Medulla oblongata (tissue), 1 donor: ENCODE data around the gene HOXD3.

Experiments
- DNase-seq: peaks from one replicate; pipeline ENCODE4 v3.0.0-alpha.2; 2015; ENCODE audit errors: extremely low spot score

HOXD3 gene

DNA sequence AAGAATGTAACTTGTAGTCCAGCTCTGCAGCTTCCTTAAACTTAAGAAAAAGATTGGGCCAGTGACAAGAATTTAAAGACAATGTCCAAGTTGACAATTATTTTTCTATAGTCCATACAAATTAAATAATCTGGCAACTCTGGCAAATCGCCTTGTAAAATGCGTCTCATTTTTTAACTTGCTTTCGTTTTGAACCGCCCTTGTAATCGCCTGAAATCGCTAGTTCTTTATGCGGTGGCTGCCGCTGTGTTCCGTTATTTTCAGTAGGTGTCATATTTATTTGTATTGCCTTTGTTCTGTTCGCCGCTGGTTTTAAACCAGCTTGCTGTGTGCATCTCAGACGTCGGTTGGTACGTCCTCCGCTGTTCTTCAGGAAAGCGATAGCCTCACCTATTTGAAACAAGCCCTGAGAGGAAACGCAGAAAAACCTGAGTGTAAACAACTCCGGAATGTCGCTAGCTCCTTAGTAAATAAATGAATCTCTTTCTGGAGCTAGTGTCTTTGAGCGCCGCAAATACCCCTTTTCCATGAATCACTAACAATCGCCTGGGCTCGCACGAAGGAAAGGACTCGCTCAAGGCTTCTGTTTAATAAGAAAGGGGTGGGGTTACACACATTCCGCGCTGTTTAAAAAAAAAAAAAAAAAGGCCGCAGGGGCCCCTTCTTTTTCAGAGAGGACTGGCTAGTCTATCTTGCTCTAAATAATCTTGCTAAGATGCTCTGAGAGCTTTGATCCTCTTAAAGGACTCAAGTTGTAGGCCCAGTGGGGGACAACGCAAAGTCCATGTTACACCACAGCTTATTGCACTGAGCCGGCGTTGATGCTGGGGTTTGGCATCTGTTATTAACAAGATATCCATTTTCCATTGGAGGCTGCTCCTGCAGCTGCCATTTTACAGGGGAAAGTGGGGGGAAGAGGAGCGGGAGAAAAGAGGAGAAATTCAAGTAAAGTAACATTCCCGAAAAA, 24.6 kb upstream of the HOXD3 start:
- peak; percentile 20 for DNase-seq

DNA sequence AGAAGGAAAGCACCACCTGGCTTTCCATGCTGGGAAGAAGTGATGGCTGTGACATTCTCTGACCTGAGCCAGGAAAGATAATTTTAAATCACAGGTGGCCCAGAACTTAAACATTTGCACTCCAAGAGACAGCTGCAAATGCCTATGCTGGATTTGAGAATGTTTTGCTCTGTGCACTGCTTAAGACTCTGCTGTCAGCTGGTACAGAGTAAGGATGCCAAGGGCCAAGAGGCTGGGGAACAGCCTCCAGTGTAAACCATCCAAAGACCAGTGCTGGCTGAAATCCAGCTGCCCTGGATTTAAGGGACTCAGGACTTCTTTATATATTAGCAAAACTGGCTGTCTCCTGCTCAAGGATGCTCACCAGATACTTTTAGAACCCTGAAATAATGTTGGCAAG, 23.7 kb upstream of the HOXD3 start:
- peak; percentile 80 for DNase-seq

DNA sequence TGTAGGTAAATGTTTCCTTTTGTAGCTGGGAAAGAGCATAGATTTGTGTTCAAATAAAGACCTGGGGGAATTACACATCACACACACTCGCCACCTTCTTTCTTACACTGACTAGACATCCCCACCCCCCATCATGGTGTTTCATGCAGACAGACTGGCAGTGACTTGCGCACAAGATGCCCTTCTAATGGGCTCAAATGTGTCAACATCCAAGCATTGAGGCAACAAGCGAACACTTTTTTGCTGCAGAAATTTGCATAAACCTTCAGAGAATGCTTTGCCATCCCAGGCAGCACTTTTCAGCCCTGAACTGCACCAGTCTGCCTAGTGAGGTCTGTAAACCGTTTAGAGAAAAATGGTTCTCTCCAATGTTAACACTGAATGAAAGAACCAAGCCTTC, 23.1 kb upstream of the HOXD3 start:
- no peak for DNase-seq

DNA sequence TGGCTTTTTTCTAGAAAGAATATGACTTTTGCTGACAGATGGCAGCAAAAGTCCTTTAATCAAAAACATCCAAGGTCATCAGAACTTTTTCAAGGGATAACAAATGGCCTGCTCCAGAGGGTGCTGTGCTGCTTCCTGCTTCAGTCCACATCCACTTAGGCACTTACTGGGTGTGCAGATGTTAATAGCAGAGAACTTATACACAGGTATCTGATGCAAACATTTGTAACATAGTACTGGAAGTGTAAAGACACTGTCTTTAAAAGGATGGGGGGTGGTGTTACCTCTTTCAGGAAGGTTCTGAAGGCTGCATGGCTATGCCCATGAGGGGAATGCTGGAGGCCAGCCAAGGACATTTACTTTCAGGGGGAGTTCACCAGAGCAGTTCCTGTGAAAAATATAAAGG, 22.1 kb upstream of the HOXD3 start:
- peak; percentile 46 for DNase-seq

DNA sequence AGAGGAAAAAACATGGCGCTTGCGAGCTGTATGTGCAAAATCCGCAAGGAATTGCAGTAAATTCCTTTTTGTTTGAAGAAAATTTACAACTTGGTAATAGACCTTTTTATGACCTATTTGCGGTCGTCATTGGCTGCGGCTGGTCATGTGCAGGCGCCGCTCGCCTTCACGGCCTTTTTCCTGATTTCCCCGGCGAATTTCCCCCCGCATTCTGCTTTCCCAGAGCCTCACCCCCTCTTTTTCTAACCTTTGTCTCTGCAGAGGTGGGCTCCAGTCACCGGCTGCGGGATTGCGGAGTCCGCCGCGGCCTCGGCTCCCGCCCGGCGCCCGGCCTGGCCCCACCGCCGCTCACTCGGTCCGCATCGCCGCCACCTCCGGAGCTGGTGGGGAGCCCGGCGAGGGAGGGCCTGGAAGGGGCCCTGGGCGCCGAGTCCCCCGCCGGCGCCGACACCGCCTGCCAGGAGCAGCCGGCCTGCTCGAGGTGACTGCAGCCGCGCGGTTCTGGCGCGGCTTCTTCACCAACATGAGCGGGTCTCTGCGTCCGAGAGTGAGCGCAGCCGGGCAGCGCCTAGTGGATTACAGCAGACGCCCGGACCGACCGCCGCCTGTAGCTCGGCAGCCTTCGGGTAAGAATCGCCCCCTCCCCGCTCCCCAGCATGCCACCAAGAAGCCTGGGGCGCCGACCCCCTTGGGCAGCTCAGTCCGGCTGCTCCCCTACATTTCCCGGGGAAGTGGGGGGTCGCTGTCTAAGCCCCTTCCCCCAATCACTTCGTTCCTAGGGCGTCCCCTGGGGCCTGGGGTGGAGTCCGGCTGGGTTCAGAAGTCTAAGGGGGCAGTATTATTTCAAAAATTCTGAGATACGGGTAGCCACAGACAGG, 20.5 kb upstream of the HOXD3 start:
- no peak for DNase-seq

DNA sequence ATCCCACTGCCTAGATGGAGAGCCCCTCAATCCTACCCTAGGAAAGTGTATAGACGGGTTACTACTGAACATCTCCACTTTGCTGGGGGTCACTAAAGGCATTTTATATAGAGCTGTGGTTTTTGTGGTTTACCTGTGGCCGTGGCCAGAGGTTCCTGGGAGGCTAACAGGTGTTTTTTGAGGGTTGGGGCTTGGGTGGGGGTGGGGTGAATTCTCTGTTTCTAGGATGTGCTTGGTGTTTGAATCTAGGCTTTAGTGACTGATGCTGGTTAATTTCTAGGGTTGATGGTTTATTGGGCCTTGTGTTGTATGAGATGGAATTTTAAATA, 19.9 kb upstream of the HOXD3 start:
- no peak for DNase-seq

DNA sequence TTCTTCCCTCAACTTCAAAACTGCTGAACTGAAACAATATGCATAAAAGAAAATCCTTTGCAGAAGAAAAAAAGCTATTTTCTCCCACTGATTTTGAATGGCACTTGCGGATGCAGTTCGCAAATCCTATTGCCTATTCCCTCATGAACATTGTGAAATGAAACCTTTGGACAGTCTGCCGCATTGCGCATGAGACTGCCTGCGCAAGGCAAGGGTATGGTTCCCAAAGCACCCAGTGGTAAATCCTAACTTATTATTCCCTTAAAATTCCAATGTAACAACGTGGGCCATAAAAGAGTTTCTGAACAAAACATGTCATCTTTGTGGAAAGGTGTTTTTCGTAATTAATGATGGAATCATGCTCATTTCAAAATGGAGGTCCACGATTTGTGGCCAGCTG, 19.2 kb upstream of the HOXD3 start:
- peak; percentile 26 for DNase-seq

DNA sequence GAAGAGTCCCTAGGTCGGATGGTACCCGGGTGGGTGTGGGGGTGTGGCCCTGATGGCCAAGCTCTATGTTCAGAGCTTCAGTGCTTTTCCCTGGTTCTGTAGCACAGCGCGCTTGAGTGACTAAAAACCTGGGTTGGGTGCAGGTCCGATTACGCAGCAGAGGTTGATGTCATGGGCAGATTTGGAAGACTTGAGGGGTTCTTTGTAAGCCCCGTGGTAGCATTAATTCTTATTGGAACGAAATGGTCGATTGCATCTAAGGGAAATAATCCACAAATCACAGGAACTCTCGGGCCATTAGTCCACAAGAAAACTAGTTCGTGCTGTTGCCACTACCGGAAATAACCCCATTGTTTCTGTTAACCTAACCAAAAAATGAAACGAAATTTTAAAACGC, 18.6 kb upstream of the HOXD3 start:
- DNase-seq: peak; percentile 38

DNA sequence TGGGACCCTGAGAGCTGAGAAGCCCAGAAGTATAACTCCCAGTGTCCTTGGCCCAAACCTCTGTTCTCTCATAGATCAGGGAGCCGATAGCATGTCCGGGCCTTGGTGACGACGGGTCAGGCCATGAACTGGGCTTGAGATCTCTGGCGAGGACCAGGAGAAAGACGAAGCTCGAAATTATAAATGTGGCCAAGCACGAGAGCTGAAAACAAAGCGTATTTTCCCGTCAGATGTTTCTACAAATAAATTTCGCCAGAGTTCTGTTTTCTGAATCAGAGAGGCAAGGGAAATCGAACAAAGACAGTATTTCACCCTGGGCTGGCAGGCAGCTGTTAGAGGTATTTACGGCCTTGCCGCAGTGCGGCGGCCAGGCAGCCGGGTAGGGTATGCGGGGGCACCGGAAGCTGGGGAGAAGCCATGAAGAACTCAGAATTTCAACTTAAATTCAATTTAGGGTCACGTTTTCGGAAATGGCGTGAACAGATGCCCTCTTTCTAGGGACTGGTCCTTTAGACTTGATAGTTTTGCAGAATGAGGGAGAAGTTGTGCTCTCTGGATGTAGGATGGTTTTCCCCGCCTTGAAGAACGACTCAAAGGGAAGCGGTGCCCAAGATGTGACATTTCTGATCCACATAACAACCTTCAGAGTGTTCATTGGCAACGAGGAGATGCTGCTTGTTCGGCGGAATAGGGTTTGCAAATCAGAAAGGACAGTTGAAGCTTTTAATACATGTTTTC, 18.0 kb upstream of the HOXD3 start:
- DNase-seq: peak; percentile 48

DNA sequence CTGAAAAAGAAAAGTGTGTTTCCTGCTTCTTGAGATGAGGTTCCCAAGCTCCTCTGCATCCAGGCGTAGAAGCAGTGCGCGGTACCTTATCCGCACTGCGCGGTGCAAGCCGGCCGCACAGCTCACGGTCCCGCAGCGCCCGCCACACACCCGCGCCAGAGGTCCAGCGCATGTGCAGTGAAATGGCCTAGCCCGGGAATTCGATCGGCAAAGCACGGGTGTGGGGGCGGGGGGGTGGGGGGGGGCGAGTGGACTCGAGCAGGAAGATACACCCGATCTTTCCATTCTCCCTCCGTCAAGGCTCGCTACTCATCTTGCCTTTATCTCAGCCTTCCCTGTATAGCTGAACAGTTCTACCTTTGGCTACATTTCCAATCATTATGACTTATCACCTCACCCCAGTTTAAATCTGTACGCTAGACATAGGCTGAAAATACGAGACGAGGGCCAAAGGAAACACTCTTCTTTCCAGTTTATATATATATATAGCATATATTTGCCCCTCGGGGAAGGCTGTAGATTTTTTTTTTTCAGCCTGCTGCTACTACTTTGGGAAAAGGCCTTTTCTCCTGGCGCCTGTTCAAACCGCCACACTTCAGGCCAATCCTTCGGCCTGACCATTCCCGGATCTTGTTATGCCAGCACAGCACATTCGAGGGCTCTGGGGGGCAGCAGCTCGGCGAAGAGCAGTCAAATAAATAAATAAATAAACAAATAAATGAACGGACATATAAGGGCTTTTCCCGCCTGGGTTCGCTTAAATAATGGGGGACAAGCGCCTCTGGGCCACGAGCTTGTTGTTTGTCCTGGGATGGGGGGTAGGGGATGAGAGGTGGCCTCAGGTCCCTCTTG, 17.2 kb upstream of the HOXD3 start:
- peak; percentile 48 for DNase-seq

DNA sequence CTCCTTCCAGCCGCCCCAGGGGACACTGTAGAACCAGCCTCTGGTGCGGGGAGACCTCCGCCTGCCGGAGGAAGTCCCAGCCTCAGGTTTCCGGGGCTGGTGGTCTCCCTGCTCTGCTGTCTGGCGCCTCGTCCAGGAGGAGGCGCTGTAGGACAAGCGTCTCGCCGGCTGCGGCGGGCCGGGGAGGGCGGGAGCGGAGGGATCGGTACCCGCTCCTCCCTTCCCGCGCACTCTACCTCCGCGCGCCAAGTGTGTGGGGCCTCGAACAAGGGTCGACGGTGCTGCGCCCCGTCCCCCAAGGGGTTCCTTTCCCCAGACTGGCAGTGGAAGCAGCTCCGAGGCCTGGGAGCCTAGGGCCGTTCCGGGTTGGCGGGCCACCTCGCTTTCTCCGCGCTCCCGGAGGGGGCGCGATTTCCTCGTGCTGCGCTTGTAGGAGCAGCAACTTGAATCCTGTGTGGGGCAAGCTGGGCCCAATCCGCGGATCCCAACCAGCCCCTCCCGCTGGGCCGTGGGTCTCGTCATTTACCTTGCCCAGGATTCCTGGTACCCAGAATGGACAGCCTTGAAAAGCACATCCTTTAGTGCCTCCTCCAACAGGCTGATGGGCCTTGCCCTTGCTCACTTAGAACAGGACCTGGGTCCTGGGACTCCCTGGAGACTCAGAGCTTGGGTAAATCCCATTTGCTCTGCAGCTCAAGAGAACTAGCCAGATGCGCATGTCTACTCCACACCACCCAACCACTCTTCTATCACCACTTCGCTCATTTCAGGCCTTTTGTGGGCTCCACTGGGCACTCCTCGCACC, 16.4 kb upstream of the HOXD3 start:
- peak; percentile 91 for DNase-seq

DNA sequence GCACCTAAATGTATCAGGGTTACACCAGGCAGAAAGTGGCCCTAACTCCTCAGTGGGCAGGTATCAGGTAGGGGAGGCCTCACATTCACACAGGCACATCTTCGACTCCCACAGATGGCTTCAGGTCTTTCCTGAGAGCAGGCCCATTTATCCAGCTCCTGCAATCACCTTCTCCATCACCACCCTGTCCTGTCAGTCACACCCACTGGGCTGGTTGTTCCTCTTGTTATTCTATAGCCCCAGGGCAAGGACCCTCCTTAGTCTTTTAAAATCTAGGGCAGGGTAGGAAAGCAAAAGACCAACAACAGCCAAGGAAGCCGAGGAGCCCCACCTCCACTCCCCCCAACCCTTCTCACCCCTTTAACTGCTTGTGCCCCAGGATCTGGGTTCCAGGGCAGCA, 14.8 kb upstream of the HOXD3 start:
- no peak for DNase-seq

DNA sequence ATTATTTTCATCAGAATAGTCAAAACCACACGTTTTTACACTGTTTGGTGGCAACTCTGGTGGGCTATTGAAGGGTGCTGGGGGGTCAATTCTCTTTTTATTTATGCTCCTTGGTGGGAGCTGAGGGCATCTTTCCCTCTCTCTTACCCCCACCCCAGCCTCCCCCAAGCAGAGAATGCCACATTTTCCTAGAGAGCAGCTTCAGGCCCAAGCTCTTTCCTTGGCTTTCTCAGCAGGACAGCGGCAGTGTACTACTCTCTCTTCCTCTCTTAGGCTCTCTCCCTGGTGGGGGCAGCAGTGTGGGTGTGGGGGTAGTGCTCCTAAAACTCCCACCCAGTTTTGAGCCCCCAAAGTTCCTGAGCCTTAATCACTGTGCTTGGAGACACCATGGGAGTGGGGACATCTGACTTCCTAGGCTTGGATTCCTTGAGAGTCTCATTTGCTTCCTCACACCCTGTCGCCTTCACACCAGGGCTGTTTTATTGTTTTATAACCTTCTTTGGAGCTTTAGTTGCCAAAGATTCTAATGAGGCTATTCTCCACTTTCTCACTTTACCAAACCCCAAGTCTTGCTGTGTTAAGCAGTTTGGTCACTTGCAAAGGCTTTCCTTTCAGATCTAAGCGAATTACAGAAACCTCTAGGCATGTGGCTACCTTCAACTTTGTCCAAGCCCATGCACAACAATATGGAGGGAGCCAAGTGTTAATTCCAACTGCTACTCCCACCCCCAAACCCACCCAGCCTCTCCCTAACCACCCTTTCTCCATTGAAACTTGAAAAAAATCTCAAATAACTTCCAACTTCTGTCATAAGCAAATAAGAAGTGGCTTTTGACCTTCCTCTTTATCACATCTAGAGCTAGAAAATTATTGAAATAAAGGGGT, 11.8 kb upstream of the HOXD3 start:
- DNase-seq: no peak

DNA sequence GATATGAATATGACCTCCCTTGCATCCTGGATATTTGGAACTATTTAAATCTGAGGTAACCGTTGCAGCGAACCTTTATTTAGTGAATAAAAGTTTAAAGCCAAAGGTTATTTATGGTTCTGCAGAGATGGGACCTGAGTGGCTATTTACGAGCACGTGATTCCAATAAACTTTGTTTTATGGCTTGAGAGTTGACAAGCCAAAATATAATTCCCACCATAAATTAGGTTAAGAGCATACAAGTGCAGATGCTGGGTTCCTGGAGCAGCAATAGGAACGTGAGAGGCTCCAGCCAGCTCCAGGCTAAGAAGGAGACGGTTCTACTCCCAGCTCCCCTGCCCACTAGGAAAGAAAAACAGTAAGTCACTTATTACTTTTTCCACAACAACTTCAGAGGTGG, 11.0 kb upstream of the HOXD3 start:
- DNase-seq: no peak

DNA sequence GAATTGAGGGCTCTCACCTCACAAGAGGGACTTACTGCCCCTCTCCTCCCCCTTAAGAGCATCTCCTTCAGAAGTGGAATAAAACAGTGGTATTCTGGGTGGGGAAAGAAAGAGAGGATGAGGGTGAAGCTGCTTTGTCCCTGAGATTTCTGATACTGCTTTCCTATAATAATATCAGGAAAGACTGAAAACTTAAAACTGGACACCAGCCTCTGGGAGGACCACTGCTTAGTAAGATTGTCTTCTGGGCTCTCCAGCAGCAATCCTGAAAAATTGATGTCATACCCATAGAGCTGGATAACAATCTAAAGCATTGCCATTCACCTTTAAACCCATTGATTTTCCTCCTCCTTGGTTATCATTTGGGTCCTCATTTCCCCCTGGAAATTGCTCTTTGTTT, 10.5 kb upstream of the HOXD3 start:
- no peak for DNase-seq

DNA sequence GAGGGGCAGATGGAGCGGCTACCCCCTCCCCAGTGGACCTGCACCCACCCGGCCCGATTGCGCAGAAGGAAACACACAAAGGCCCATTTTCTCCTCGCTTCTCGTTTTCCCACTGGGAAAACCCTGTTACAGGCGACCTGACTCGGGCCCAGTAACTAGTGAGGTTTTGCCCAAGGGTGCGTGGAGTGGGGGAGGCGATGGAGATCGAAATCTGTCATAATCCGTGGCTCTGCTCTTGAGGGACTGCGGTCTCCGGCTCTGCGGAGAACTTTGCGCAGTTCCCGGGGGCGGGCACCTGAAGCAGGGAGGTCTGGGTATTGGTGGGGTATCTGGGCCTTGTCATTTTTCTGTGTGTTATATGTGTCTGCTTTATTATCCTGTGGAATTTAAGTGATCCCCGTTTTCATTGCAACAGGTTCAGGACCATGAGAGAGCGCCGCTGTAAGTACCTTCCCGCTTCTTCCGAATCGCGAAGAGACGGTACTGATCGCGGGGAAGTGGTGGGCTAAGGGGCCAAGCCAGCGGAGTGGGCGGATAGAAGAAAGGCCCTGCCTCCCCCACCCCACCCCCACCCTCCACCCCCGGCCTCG, 9.8 kb upstream of the HOXD3 start:
- DNase-seq: no peak

DNA sequence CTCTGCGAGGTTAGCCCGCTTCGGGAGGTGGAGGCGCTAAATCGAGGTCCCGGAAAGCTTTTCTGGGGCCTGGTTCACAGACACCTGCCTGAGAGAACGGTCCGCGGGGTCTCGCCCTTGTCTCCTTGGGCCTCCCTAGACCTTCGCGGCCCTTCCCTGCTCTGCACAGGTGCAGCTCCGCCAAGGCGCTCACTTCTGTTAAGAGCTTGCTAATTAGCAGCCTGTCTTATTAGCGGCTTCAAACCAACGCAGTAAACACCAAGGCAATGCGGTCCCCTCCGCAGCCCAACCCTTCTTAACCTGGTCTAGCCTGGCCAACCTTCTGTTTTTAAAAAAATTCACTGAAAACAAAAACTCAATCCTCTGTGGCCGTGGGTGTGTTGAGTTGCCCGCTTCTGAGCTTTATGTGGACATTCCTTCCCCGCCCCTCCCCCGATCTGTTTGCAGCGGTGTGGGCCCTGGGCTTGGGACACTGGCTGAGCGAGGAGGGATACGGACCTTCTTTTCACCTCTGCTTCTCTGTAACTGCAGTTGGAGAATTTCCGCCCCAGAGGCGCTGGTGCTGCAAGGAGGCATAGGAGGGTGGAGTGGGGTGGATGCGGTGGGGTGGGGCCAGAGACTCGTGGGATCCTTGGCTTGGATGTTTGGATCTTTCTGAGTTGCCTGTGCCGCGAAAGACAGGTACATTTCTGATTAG, 9.2 kb upstream of the HOXD3 start:
- no peak for DNase-seq

DNA sequence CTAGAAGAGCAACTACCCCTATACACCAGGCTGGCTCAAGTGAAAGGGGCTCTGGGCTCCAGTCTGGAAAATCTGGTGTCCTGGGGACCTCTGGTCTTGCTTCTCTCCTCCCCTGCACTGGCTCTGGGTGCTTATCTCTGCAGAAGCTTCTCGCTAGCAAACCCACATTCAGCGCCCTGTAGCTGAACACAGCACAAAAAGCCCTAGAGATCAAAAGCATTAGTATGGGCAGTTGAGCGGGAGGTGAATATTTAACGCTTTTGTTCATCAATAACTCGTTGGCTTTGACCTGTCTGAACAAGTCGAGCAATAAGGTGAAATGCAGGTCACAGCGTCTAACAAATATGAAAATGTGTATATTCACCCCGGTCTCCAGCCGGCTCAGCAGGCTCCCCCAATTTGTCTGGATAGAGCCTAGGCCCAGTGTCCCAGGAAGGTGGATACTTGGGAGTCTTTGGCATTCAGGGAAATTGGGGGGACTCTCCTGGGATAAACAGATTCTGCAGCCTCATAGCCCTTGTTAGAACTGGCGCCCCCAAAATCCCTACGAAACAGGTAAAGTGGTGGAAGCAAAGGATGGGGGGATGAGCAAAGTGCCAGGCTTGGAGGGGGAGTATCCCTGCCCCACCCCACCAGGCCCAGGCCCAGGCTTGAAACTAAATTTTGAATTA, 8.2 kb upstream of the HOXD3 start:
- DNase-seq: no peak
